GM19351 (cell line): ENCODE results near the gene TRIM50.
"Not testable (repeated sequence)": the region's sequence is repeated elsewhere in the genome, so short reads cannot be mapped to it uniquely, and the experiment has no call there.

Source experiments
- ATAC-seq: cut with Tn5 transposase; IDR thresholded peaks from one replicate; pipeline ENCODE4 v1.9.1; 2021; ENCODE audit warnings: mild to moderate bottlenecking, moderate library complexity; ENCODE audit not compliant: unreplicated experiment

The TRIM50 gene

DNA sequence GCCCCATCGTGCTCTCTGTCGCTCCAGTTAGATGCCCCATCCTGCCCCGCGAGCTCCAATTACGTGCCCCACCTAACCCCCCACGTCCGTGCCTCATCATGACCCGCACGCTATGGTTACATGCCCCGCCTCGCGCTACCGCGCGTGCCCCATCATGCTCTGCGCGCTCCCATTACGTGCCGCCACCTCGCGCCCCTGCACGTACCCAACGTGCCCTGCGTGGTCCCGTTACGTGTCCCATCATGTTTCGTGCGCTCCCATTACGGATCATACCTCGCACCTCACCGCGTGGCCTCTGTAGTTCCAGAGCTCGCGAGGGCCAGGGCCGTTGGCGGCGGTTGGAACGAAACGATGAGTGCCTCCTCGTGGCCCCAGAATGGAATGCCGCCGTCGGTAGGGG is at the start of gene TRIM50, which contains the start of gene FKBP6:
TRIM50 (minus strand) TSS at position 161 of the 400 bp plus-strand sequence. CDS start 3,295 bp downstream, outside the sequence.
FKBP6 (plus strand) TSS at position 240 of the 400 bp plus-strand sequence. CDS start 268 bp downstream, outside the sequence.
- ATAC-seq, result not testable (repeated sequence)

GRCh38 chr7:73376671-73377412 is 49.0 kb upstream of the TRIM50 start:
- ATAC-seq, result no peak

- not testable (repeated sequence) for ATAC-seq
Measured at GRCh38 chr7:73376262-73376661, 48.4 kb upstream of the TRIM50 start.

DNA sequence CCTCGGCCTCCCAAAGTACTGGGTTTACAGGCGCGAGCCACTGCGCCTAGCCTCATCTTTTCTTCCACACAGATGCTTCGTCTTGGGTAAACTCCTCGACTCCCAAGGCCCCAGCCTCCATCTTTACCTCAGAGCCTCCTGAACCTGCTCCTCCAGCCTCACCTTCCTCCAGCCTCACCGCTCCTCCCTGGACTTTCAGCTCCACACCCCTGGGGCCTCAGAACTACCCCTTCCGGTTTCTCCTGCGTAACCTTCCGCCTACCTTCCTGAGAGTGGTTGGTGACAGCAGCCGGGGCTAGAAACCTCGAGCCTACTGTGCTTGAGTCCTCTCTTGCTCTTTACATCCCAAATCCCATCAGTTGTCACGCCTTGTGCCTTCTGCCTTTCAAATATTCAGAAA is 45.9 kb upstream of the TRIM50 start:
- no peak for ATAC-seq

DNA sequence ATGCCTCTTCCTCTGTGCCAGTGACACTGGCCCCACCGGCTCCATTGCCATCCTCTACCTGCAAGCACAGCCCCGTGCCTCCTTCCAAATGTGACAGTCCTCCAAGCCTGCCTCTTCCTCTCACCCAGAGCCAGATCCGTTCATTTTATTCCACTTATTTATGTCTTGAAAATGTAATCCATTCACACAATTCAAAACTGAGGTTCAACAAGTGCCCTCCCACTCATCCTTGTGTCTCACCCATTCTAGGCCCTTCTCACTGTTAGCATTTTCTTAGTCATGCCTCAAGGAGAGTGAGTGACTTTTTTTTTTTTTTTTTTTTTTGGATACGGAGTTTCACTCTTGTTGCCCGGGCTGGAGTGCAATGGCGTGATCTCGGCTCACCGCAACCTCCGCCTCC is 41.7 kb upstream of the TRIM50 start:
- ATAC-seq, result no peak

- no peak for ATAC-seq
Measured at GRCh38 chr7:73369009-73369408, 41.1 kb upstream of the TRIM50 start.

DNA sequence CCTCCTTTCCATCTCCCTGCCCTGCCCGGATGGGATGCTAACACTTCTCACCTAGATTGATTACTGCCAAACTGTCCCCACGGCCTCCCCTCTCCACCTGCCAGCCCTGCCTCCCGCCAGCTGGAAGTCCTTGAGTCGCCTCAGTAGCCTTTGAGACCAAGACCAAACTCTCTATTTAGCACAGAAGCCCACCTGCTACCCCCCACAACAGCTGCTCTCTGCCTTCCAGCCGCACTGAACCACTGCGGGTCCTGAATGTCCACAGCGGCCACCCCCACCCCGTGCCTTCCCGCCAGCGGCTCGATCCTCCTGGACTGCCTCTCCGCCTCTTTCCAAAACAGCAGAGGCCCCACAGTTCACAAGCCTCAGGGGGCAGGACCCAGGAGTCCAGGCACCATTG is 39.1 kb upstream of the TRIM50 start:
- no peak for ATAC-seq

DNA sequence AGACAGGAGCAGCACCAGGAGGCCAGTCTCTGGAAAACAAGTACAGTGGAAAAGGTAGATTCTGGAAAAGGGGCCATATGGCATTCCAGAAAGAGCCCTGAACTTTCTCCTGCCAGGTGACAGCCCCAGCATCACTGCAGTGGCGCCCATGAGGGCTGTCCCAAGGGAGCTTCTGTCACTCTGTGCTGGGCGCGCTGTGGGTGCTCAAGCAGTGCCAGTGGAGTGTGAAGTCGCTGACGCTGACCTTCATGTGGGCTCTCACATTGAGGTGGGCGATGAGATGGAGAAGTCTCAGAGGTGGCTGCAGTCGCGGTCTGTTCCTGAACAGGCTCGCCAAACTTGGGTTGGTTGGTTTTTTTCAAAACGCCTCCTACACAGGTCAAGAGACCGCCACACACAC is 38.2 kb upstream of the TRIM50 start:
- no peak for ATAC-seq

DNA sequence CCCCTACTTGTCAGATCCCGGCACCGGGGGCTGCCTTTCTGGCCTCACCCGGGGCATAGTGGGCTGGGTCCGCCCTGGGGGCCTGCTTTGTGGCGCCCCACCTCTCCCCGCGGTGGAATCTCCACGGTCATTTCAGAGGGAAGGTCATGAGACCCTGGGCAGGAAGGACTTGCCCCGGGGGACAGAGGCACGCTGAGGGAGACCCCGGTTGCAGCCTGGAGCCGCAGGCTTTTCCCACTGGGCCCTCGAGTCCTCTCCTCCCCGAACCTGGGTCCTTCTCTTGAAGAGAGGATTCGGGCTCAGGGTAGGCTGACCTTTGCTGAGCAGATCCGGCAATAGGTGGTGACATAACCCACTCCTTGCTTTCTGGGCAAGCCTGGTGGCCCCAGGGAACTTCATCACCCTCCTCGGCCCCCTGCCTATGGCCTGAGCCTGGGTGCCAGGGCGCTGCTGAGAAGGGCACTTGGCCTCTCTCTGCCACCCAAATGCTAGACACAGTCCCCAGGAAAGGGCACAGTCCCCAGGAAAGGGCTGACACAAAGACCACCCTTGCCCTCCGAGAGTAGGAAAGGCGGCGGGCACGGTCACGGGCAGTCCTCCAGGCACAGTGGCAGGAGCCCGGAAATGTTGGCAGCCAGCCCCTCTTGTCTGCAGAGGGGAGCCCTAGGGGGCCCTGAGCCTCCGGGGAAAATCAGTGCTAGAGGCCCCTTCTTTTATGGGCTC is 36.3 kb upstream of the TRIM50 start:
- ATAC-seq, result no peak

GRCh38 chr7:73363225-73364005 is 35.5 kb upstream of the TRIM50 start:
- ATAC-seq, result no peak

DNA sequence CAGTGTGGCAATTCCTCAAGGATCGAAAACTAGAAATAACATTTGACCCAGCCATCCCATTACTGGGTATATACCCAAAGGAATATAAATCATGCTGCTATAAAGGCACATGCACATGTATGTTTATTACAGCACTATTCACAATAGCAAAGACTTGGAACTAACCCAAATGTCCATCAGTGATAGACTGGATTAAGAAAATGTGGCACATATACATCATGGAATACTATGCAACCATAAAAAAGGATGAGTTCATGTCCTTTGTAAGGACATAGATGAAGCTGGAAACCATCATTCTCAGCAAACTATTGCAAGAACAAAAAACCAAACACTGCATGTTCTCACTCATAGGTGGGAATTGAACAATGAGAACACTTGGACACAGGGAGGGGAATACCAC is 32.7 kb upstream of the TRIM50 start:
- not testable (repeated sequence) for ATAC-seq

- no peak for ATAC-seq
Measured at GRCh38 chr7:73359746-73360375, 32.0 kb upstream of the TRIM50 start.

DNA sequence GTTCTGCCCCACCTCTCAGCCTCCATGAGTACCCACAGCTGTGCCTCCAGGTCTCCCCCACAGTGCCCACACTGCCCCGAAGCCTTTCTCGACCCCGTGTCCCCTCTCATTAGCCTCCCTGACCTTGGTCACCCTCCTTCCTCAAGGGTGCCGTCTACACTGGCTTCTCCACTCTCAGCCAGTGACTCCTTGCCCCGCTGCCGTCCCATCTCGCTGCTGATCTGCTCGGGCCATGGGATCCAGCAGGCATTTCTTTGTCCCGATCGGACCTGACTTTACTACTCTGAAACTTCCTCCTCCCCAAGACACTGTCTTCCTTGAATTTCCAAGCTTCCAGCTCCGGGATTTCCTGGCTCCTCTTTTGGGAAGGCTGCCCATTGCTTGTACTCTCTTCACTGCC is 31.4 kb upstream of the TRIM50 start:
- ATAC-seq, result no peak

DNA sequence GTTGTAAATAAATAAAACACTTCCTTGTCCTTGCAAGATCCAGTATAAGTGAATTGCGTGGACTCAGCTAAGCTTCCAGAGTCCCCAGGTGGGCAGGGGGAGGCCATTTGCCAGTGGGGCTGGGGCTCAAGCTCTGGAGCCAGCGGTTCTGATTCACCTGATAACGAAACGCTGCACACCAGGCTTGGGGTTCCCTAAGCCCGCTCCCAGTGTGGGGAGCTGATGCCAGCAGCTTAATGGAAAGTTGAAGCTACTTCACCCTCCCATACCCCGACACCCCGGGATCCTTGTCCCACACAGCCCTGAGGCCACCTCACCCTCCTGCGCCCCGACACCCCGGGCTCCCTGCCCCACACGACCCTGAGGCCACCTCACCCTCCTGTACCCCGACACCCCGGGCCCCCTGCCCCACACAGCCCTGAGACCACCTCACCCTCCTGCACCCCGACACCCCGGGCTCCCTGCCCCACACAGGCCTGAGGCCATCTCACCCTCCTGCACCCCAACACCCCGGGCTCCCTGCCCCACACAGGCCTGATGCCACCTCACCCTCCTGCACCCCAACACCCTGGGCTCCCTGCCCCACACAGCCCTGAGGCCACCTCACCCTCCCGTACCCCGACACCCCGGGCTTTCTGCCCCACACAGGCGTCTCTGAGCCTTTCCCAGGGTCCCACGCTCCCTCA is 30.9 kb upstream of the TRIM50 start:
- ATAC-seq, result no peak

GRCh38 chr7:73356159-73356558 is 28.3 kb upstream of the TRIM50 start:
- no peak for ATAC-seq

GRCh38 chr7:73354821-73355220 is 26.9 kb upstream of the TRIM50 start:
- ATAC-seq, result no peak

DNA sequence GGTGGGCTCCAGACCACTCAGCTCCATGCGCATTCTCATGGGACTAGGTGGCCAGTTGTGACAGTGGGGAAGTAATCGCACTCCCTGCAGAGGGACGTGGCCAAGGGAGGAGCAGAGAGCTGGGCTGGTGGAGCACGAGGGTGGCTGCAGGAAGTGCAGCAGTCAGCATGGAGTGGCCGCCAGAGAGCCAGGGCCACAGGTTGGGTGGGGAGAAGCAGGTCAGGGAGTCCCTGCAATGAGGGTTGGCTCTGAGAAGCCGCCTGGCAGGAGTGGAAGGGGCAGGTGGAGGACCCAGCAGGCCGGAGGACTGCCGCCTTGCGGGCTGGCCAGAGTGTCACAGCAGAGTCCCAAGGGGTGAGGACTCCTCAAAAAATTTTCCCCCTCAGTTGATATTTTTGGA is 26.3 kb upstream of the TRIM50 start:
- no peak for ATAC-seq

DNA sequence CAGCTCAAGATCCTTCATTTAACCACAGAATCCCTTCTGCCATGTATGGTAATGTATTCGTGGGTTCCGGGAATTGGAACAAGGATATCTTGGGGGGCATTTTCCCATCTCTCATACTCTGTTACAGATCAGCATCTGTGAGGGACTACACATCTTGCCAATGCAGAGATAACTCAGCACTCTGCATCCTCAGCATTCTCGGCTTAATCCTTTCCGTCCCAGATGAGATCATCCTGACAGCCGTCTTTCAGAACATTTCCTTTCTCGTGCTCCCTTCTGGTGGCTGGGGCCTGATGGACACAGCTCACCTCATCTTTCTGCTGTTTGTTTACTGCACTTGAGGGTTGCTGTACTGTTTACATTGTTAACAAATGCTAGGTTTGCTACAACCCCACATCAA is 25.4 kb upstream of the TRIM50 start:
- no peak for ATAC-seq

GRCh38 chr7:73352784-73353183 is 24.9 kb upstream of the TRIM50 start:
- no peak for ATAC-seq

- ATAC-seq, result no peak
Measured at GRCh38 chr7:73351447-73352167, 23.7 kb upstream of the TRIM50 start.
